IMR-90 (cell line): ENCODE measurements around the gene SESN1. TPM values are rescaled to one million over a fixed set of nuclear protein-coding genes. Genes with fewer than 3 reads are reported as not detected.

Experiments used
- ATAC-seq: fragments of 200-7000 bp; cut with Tn5 transposase; 2 replicates; pipeline ENCODE4 v1.9.1; 2020; ENCODE audit warnings: low read depth, mild to moderate bottlenecking, moderate library complexity
- BruUV-seq: library from RNA; stranded (reverse); fragments of 400-500 nt; replicated peaks from 2 replicates; lab custom pipeline; 2021; lab: Mats Ljungman, UMichigan
- CTCF ChIA-PET: fragments of 300-600 bp; formaldehyde crosslinking; extraction: SDS; loops from one replicate; lab custom pipeline; 2021; ENCODE audit warnings: antibody characterized with exemption; lab: Yijun Ruan, JAX
- POLR2A ChIA-PET: fragments of 300-600 bp; sonication (Branson Sonifier 250); formaldehyde crosslinking; loops from one replicate; lab custom pipeline; 2022; ENCODE audit warnings: antibody characterized with exemption; ENCODE audit not compliant: unreplicated experiment; lab: Charles Lee
- DNase-seq: peaks from one replicate; pipeline ENCODE4 v3.0.0; 2013
- H2AFZ ChIP-seq: replicated peaks from 2 replicates; pipeline ENCODE3; 2013; ENCODE audit warnings: low read length, mild to moderate bottlenecking; ENCODE audit not compliant: poor library complexity
- H2AK5ac ChIP-seq: 2 replicates; pipeline ENCODE4 v1.6.1; 2013; ENCODE audit warnings: low read depth, low read length, inconsistent platforms
- H2AK9ac ChIP-seq: replicated peaks from 2 replicates; pipeline ENCODE3; 2013; ENCODE audit warnings: mild to moderate bottlenecking, low read depth, low read length, moderate library complexity; ENCODE audit not compliant: poor library complexity
- H2BK120ac ChIP-seq: 2 replicates; pipeline ENCODE4 v1.6.1; 2013; ENCODE audit warnings: low read depth, low read length, inconsistent platforms
- H2BK15ac ChIP-seq: 3 replicates; pipeline ENCODE4 v1.6.1; 2013; ENCODE audit warnings: low read depth, low read length, inconsistent platforms
- H2BK20ac ChIP-seq: 2 replicates; pipeline ENCODE4 v1.6.1; 2013; ENCODE audit warnings: low read depth, mild to moderate bottlenecking, inconsistent platforms, low read length, moderate library complexity
- H2BK5ac ChIP-seq: 2 replicates; pipeline ENCODE4 v1.6.1; 2013; ENCODE audit warnings: mild to moderate bottlenecking, low read depth, low read length, inconsistent platforms; ENCODE audit not compliant: poor library complexity, severe bottlenecking
- H3K14ac ChIP-seq: replicated peaks from 2 replicates; pipeline ENCODE4 v1.6.1; 2013; ENCODE audit warnings: low read depth, low read length, inconsistent platforms
- H3K18ac ChIP-seq: 2 replicates; pipeline ENCODE4 v1.6.1; 2013; ENCODE audit warnings: low read depth, low read length, control low read depth
- H3K23ac ChIP-seq: 2 replicates; pipeline ENCODE4 v1.6.1; 2013; ENCODE audit warnings: low read depth, low read length, inconsistent platforms
- H3K27ac ChIP-seq: 2 replicates; pipeline ENCODE4 v1.5.1; 2013; ENCODE audit warnings: mild to moderate bottlenecking, control low read depth, low read length; ENCODE audit not compliant: insufficient read depth
- H3K27me3 ChIP-seq: 2 replicates; pipeline ENCODE4 v1.6.1; 2013; ENCODE audit warnings: low read length; ENCODE audit not compliant: control insufficient read depth, insufficient read depth
- H3K36me3 ChIP-seq: 2 replicates; pipeline ENCODE4 v1.6.1; 2013; ENCODE audit warnings: low read length, mixed read lengths; ENCODE audit not compliant: control insufficient read depth, insufficient read depth
- H3K4ac ChIP-seq: 2 replicates; pipeline ENCODE4 v1.6.1; 2013; ENCODE audit warnings: low read depth, low read length, inconsistent platforms
- H3K4me1 ChIP-seq: 2 replicates; pipeline ENCODE4 v1.6.1; 2013; ENCODE audit warnings: low read length, mixed read lengths; ENCODE audit not compliant: control insufficient read depth, insufficient read depth
- H3K4me2 ChIP-seq: 2 replicates; pipeline ENCODE4 v1.6.1; 2013; ENCODE audit warnings: low read depth, mild to moderate bottlenecking, control low read depth, low read length, moderate library complexity
- H3K4me3 ChIP-seq: 2 replicates; pipeline ENCODE4 v1.5.1; 2013; ENCODE audit warnings: low read depth, mild to moderate bottlenecking, control low read depth, low read length, moderate library complexity; ENCODE audit not compliant: insufficient read depth
- H3K56ac ChIP-seq: 2 replicates; pipeline ENCODE4 v1.6.1; 2013; ENCODE audit warnings: low read length, inconsistent platforms; ENCODE audit not compliant: insufficient read depth; ENCODE audit errors: extremely low read depth
- H3K79me1 ChIP-seq, 2 experiments: 2 replicates each; pipeline ENCODE4 v1.6.1; 2013; ENCODE audit warnings: low read length in 2 of 2, inconsistent platforms in 1 of 2, low read depth in 1 of 2
- H3K9ac ChIP-seq: 2 replicates; pipeline ENCODE4 v1.6.1; 2013; ENCODE audit warnings: low read depth, low read length, control low read depth
- H3K9me1 ChIP-seq: 2 replicates; pipeline ENCODE4 v1.6.1; 2013; ENCODE audit warnings: low read length, inconsistent platforms; ENCODE audit not compliant: insufficient read depth
- H3K9me3 ChIP-seq: 2 replicates; pipeline ENCODE4 v1.6.1; 2013; ENCODE audit warnings: low read length; ENCODE audit not compliant: control insufficient read depth, insufficient read depth
- H4K20me1 ChIP-seq: 2 replicates; pipeline ENCODE4 v1.6.1; 2013; ENCODE audit warnings: low read length, inconsistent platforms; ENCODE audit not compliant: insufficient read depth
- H4K5ac ChIP-seq: 2 replicates; pipeline ENCODE4 v1.6.1; 2013; ENCODE audit warnings: mild to moderate bottlenecking, low read depth, low read length, control low read depth
- H4K8ac ChIP-seq, 2 experiments: 2 replicates each; pipeline ENCODE4 v1.6.1; 2013; ENCODE audit warnings: low read depth in 2 of 2, low read length in 2 of 2, control low read depth in 1 of 2, inconsistent platforms in 1 of 2
- H4K91ac ChIP-seq: 2 replicates; pipeline ENCODE4 v1.6.1; 2013; ENCODE audit warnings: low read depth, low read length, inconsistent platforms; ENCODE audit not compliant: insufficient read depth
- BHLHE40 ChIP-seq: fragments of 150-350 bp; IDR thresholded peaks from 2 replicates; pipeline ENCODE4 v1.6.1; 2016; ENCODE audit warnings: mild to moderate bottlenecking, low read depth, low read length
- CEBPB ChIP-seq: IDR thresholded peaks from 2 replicates; pipeline ENCODE4 v1.6.1; 2012; ENCODE audit warnings: low read depth, low read length, improper control_type of control experiment
- CHD1 ChIP-seq: IDR thresholded peaks from 2 replicates; pipeline ENCODE4 v1.6.1; 2012; ENCODE audit warnings: low read depth, low read length, improper control_type of control experiment
- FOS ChIP-seq: fragments of 150-350 bp; IDR thresholded peaks from 2 replicates; pipeline ENCODE4 v1.6.1; 2016; ENCODE audit warnings: low read depth, low read length
- MAFK ChIP-seq: IDR thresholded peaks from 2 replicates; pipeline ENCODE4 v1.6.1; 2012; ENCODE audit warnings: low read depth, low read length, improper control_type of control experiment
- MAZ ChIP-seq: IDR thresholded peaks from 2 replicates; pipeline ENCODE4 v1.6.1; 2012; ENCODE audit warnings: low read depth, mild to moderate bottlenecking, low read length, improper control_type of control experiment, moderate library complexity, borderline replicate concordance
- MXI1 ChIP-seq: IDR thresholded peaks from 2 replicates; pipeline ENCODE4 v1.6.1; 2012; ENCODE audit warnings: low read depth, mild to moderate bottlenecking, low read length, moderate library complexity, borderline replicate concordance
- NFE2L2 ChIP-seq: fragments of 150-350 bp; IDR thresholded peaks from 2 replicates; pipeline ENCODE4 v1.6.1; 2016; ENCODE audit warnings: low read depth, mild to moderate bottlenecking, low read length
- POLR2A ChIP-seq: IDR thresholded peaks from 2 replicates; pipeline ENCODE4 v1.6.1; 2012; ENCODE audit warnings: mild to moderate bottlenecking, low read depth, low read length
- RAD21 ChIP-seq: IDR thresholded peaks from 2 replicates; pipeline ENCODE4 v1.6.1; 2012; ENCODE audit warnings: low read length, improper control_type of control experiment
- RCOR1 ChIP-seq: IDR thresholded peaks from 2 replicates; pipeline ENCODE4 v1.6.1; 2012; ENCODE audit warnings: mild to moderate bottlenecking, low read length, improper control_type of control experiment; ENCODE audit not compliant: insufficient replicate concordance
- RFX5 ChIP-seq: IDR thresholded peaks from 2 replicates; pipeline ENCODE4 v1.8.0; 2012; ENCODE audit warnings: low read depth, mild to moderate bottlenecking, low read length, moderate library complexity
- SMC3 ChIP-seq: fragments of 150-350 bp; IDR thresholded peaks from 2 replicates; pipeline ENCODE4 v1.6.1; 2016; ENCODE audit warnings: low read depth, mild to moderate bottlenecking, antibody characterized with exemption, low read length, moderate library complexity
- WGBS, 2 experiments: methylation state at CpG; one replicate each; pipeline versions ENCODE4 v1.1.5 to v1.1.7; 2013; ENCODE audit warnings: missing lambda C conversion rate in 2 of 2; ENCODE audit not compliant: insufficient read length in 1 of 2; ENCODE audit errors: extremely low coverage in 2 of 2; 5-methylcytosine and 5-hydroxymethylcytosine counted together
- dilution Hi-C: fragments of 300-500 bp; cut with HindIII; formaldehyde crosslinking; loops from one replicate; pipeline ENCODE4 v1.14.3; 2018; ENCODE audit warnings: low sequenced_read_pairs; ENCODE audit not compliant: unreplicated experiment
- in situ Hi-C: fragments of 300-500 bp; cut with MboI; formaldehyde crosslinking; loops from 3 replicates; pipeline ENCODE4 v1.14.3; 2019; ENCODE audit warnings: low sequenced_read_pairs, inconsistent platforms, mixed read lengths
- intact Hi-C: fragments of 100-400 bp; cut with micrococcal nuclease; formaldehyde crosslinking; loops from 2 replicates; pipeline ENCODE4 v1.10.0; 2022
- polyA plus RNA-seq, 3 experiments: library from polyadenylated mRNA; depleted of rRNA; stranded (reverse); fragments of >200 nt; gene quantifications; 2 replicates each; pipeline ENCODE4 v1.2.3, GENCODE V29; 2012; ENCODE audit warnings: low replicate concordance in 1 of 3
- total RNA-seq: library from RNA; depleted of rRNA; stranded (reverse); fragments of >200 nt; gene quantifications from 2 replicates; pipeline ENCODE4 v1.2.3, GENCODE V29; 2012
- TF ChIP-seq, protein P1 (sequence below): conservative IDR thresholded peaks from 2 replicates; pipeline ENCODE4 v1.5.1; 2012; ENCODE audit warnings: mild to moderate bottlenecking, low read depth, low read length, improper control_type of control experiment
- TF ChIP-seq, protein P2 (sequence below): fragments of 150-350 bp; IDR thresholded peaks from 2 replicates; pipeline ENCODE4 v1.6.1; 2017; ENCODE audit warnings: mild to moderate bottlenecking, antibody characterized with exemption, low read length, low read depth
- TF ChIP-seq, protein P3 (sequence below): fragments of 150-350 bp; IDR thresholded peaks from 2 replicates; pipeline ENCODE4 v1.6.1; 2016; ENCODE audit warnings: low read depth, mild to moderate bottlenecking, low read length, moderate library complexity, borderline replicate concordance

The SESN1 gene
- total and polyA plus RNA-seq, 2 of the 4 experiments (the other 2 are of a cell fraction) = 9.7 to 16.7 TPM

DNA sequence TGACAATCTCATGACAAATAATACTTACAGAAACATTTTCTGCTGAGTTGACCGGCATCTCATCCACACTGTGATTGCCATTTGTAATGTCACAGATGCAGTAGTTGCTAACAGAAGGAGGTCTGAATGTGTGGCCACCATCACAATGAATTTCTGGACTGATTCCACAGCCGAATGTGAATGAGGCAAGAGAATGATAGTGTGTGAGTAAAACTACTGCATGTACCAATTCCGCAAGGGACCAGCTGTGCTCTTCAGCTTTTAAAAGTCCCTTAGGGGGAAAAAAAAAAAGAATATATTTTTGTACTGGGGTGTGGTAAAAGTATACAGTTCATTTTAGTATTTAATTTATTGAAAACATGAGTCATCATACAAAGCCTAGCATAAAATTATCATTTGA lies 96.2 kb downstream of the SESN1 start:
- H2AK5ac ChIP-seq = no peak overlapping the region
- H4K5ac ChIP-seq = no peak overlapping the region
- no TSS peak for BruUV-seq
- no peak overlapping the region for H3K23ac ChIP-seq
- no peak for ATAC-seq
- H3K9me3 ChIP-seq = no peaks in the 10 kb centered on the region
- no peak overlapping the region for H3K4ac ChIP-seq
- H2BK15ac ChIP-seq = no peak overlapping the region
- H4K20me1 ChIP-seq = peaks cover 1% of the 10 kb centered on the region; the same call in 1 of the 2 replicates
- no peak overlapping the region for H4K8ac ChIP-seq
- peaks cover 3 to 14% of the 10 kb centered on the region in 2 experiments for H3K79me1 ChIP-seq
- in situ Hi-C loops = no loop called here
- H3K4me2 ChIP-seq = no peak overlapping the region
- H3K9me1 ChIP-seq = peaks cover 5% of the 10 kb centered on the region
- CTCF ChIA-PET = no interaction called here
- no peak for TF ChIP-seq MAFK
- TF ChIP-seq FOS = no peak
- TF ChIP-seq NFE2L2 = no peak
- no peak for TF ChIP-seq BHLHE40
- no peak for TF ChIP-seq CHD1
- no peak for TF ChIP-seq RFX5
- no peak for TF ChIP-seq POLR2A
- TF ChIP-seq, protein P1, sequence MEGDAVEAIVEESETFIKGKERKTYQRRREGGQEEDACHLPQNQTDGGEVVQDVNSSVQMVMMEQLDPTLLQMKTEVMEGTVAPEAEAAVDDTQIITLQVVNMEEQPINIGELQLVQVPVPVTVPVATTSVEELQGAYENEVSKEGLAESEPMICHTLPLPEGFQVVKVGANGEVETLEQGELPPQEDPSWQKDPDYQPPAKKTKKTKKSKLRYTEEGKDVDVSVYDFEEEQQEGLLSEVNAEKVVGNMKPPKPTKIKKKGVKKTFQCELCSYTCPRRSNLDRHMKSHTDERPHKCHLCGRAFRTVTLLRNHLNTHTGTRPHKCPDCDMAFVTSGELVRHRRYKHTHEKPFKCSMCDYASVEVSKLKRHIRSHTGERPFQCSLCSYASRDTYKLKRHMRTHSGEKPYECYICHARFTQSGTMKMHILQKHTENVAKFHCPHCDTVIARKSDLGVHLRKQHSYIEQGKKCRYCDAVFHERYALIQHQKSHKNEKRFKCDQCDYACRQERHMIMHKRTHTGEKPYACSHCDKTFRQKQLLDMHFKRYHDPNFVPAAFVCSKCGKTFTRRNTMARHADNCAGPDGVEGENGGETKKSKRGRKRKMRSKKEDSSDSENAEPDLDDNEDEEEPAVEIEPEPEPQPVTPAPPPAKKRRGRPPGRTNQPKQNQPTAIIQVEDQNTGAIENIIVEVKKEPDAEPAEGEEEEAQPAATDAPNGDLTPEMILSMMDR = no peak
- no peak for TF ChIP-seq MAZ
- TF ChIP-seq, protein P2, sequence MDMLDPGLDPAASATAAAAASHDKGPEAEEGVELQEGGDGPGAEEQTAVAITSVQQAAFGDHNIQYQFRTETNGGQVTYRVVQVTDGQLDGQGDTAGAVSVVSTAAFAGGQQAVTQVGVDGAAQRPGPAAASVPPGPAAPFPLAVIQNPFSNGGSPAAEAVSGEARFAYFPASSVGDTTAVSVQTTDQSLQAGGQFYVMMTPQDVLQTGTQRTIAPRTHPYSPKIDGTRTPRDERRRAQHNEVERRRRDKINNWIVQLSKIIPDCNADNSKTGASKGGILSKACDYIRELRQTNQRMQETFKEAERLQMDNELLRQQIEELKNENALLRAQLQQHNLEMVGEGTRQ = no peak
- no peak for TF ChIP-seq MXI1
- no peak for TF ChIP-seq RCOR1
- TF ChIP-seq, protein P3, sequence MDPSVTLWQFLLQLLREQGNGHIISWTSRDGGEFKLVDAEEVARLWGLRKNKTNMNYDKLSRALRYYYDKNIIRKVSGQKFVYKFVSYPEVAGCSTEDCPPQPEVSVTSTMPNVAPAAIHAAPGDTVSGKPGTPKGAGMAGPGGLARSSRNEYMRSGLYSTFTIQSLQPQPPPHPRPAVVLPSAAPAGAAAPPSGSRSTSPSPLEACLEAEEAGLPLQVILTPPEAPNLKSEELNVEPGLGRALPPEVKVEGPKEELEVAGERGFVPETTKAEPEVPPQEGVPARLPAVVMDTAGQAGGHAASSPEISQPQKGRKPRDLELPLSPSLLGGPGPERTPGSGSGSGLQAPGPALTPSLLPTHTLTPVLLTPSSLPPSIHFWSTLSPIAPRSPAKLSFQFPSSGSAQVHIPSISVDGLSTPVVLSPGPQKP = no peak
- no peak for TF ChIP-seq CEBPB
- no peak for TF ChIP-seq RAD21
- TF ChIP-seq SMC3 = no peak
- no peak overlapping the region for H3K56ac ChIP-seq
- dilution Hi-C loops = no loop called here
- H3K4me3 ChIP-seq = no peak overlapping the region
- H4K91ac ChIP-seq = no peak overlapping the region
- H3K36me3 ChIP-seq = peaks cover 12% of the 10 kb centered on the region
- no peak overlapping the region for H2BK5ac ChIP-seq
- no peak overlapping the region for H2BK20ac ChIP-seq
- POLR2A ChIA-PET = no interaction called here
- no peak overlapping the region for H3K14ac ChIP-seq
- peaks cover 3% of the 10 kb centered on the region; the same call in 1 of the 2 replicates for H3K4me1 ChIP-seq
- no peak overlapping the region for H2BK120ac ChIP-seq
- no CpG with 5 or more reads among the region's 3 CpGs for WGBS, 2 experiments
- H3K9ac ChIP-seq = no peak overlapping the region
- no peak overlapping the region for H2AFZ ChIP-seq
- H3K27ac ChIP-seq = no peak overlapping the region
- no peak overlapping the region for H3K18ac ChIP-seq
- H3K27me3 ChIP-seq = no peaks in the 10 kb centered on the region
- intact Hi-C loops = no loop called here
- DNase-seq = no peak
- no peak overlapping the region for H2AK9ac ChIP-seq
